ENCODE measurements around the gene RARA.
A peak's percentile ranks its signal among the peaks of the same experiment; 100 is the strongest.
"Not testable (repeated sequence)": the region's sequence is repeated elsewhere in the genome, so short reads cannot be mapped to it uniquely, and the experiment has no call there.

The RARA gene

DNA sequence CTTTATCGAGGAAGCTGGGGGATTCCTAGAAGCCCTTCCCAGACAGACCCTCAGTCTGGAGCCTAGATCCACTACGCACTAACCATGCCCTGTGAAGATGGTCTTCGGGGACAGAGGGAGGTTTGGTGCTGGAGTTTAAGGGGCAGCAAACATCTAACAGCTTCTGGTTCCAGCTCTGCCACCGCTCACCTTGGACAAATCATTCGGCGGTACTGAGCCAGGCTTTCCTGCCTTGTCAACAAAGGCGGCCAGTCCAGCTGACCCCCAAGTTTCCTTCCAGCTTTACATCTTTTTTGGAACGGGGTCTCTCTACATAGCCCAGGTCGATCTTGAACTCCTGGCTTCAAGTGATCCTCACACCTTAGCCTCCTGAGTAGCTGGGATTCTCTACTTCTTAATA is 55.9 kb downstream of the RARA start:
- no peak overlapping the region for H3K4me3 ChIP-seq (ENCODE audit: insufficient read length, low read depth)
- H3K9ac ChIP-seq (ENCODE audit: insufficient read length, low read depth): peak overlapping the region; percentile 1
- DNase-seq (ENCODE audit: low read depth, low spot score): no peak
- H3K9me3 ChIP-seq (ENCODE audit: insufficient read depth, low read length): no peaks in the 10 kb centered on the region
- peaks cover 37% of the 10 kb centered on the region for H3K27me3 ChIP-seq (ENCODE audit: insufficient read depth, insufficient read length)
- H3K4me1 ChIP-seq (ENCODE audit: insufficient read depth, insufficient read length): peaks cover 26% of the 10 kb centered on the region
- no peak for TF ChIP-seq ZNF274 (IDR thresholded peaks at IDR 0.05; ENCODE audit: low read depth, low read length)
- no peaks in the 10 kb centered on the region for H3K36me3 ChIP-seq (ENCODE audit: insufficient read depth, insufficient read length, low read length)

DNA sequence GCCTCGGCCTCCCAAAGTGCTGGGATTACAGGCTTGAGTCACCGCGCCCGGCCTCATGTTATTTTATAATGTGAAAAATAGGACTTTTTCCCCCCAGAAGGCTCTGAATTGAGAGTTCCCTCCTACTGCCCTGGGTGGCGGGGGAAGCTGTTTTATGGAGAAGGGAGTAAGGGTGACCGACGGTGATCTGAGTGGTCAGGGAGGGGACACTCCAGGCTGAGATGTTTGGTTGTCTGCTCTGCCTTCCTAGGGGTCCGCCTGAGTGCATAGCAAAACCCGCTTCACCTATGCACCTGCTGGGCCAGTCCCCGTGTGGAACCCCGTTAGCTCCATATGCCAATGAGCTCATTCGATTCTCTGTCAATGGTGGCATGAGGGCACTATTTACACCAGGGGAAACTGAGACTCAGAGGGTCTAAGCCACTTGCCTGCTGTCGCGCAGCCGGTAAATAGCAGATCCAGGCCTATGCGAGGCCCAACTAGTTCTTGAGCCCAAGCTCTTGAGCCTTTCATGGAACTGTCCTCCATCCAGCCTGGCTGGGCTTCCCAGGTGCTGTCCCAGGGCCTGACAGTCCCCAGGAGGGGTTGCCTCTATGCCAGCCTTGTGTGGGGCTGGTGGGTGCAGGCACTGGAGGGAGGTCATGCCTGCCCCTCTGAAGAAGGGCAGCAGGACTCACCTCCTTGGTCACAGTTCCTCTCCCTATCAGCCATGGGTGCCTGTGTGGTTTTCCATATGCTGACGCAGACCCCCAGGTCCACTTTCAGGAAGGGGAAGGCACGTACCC is 57.3 kb downstream of the RARA start:
- peaks cover 20% of the 10 kb centered on the region for H3K4me1 ChIP-seq (ENCODE audit: insufficient read depth, insufficient read length)
- no peak overlapping the region for H3K9ac ChIP-seq (ENCODE audit: insufficient read length, low read depth)
- no peak for DNase-seq (ENCODE audit: low read depth, low spot score)
- no peak for TF ChIP-seq SUZ12 (IDR thresholded peaks at IDR 0.05; ENCODE audit: extremely low read depth, insufficient read depth, insufficient read length)
- no peak for TF ChIP-seq ZNF274 (IDR thresholded peaks at IDR 0.05; ENCODE audit: low read depth, low read length)
- no peak for TF ChIP-seq YY1 (IDR thresholded peaks at IDR 0.05; ENCODE audit: insufficient read depth, insufficient read length)
- no peaks in the 10 kb centered on the region for H3K9me3 ChIP-seq (ENCODE audit: insufficient read depth, low read length)
- H3K4me3 ChIP-seq (ENCODE audit: insufficient read length, low read depth): no peak overlapping the region
- H3K27me3 ChIP-seq (ENCODE audit: insufficient read depth, insufficient read length): peaks cover 28% of the 10 kb centered on the region
- H3K36me3 ChIP-seq (ENCODE audit: insufficient read depth, insufficient read length, low read length): no peaks in the 10 kb centered on the region

DNA sequence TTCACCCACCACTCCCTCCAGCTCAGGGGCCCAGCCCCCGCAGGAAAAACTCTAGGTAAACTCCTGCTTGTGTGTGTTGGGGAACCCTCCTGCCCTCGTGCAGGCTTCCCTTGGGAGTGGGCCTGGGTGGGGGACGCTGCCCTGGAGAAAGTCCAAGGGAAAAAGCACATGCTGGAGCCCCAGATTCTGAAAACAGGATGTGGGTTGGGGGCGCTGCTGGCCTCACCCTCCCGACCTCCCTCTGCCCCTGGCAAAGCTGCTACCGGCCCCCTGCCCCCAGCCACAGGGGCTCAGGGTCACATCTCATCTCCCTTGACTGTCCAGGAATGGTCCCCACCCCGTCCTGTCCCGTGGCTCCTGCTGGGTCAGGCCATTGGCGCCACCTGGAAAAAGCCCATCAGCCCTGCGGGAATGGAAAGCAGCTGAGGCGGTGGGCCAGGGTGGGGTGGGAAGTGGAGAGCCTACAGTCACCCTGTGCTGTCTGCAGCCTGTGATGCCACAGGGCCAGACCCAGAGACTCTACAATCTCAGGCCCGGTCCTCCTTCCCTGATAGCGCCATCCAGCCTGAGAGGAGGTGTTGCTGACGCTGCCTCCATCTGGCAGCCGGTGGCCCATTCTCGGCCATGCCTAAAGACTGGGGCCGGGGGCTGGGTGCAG is 58.0 kb downstream of the RARA start:
- H3K36me3 ChIP-seq (ENCODE audit: insufficient read depth, insufficient read length, low read length): no peaks in the 10 kb centered on the region
- H3K4me1 ChIP-seq (ENCODE audit: insufficient read depth, insufficient read length): peaks cover 15% of the 10 kb centered on the region
- H3K27me3 ChIP-seq (ENCODE audit: insufficient read depth, insufficient read length): peaks cover 22% of the 10 kb centered on the region
- H3K4me3 ChIP-seq (ENCODE audit: insufficient read length, low read depth): no peak overlapping the region
- no peak overlapping the region for H3K9ac ChIP-seq (ENCODE audit: insufficient read length, low read depth)
- no peaks in the 10 kb centered on the region for H3K9me3 ChIP-seq (ENCODE audit: insufficient read depth, low read length)
- no peak for DNase-seq (ENCODE audit: low read depth, low spot score)
- TF ChIP-seq ZNF274 (IDR thresholded peaks at IDR 0.05; ENCODE audit: low read depth, low read length) (no peak), YY1 (IDR thresholded peaks at IDR 0.05; ENCODE audit: insufficient read depth, insufficient read length) (no peak), SUZ12 (IDR thresholded peaks at IDR 0.05; ENCODE audit: extremely low read depth, insufficient read depth, insufficient read length) (no peak)

DNA sequence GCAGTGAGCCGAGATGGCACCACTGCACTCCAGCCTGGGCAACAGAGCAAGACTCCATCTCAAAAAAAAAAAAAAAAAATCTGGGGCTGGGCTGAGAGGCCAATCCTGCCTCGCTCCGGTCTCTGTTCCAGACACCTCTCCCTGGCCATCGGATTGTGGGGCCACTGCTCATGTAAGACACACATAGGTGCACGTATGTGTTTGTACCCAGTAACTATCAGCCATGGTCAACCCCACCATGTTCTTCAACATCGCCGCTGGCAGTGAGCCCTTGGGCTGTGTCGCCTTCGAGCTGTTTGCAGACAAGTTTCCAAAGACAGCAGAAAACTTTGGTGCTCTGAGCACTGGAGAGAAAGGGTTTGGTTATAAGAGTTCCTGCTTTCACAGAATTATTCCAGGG is 58.7 kb downstream of the RARA start:
- H3K4me3 ChIP-seq (ENCODE audit: insufficient read length, low read depth); H3K9ac ChIP-seq (ENCODE audit: insufficient read length, low read depth); H3K9me3 ChIP-seq (ENCODE audit: insufficient read depth, low read length); H3K36me3 ChIP-seq (ENCODE audit: insufficient read depth, insufficient read length, low read length); H3K4me1 ChIP-seq (ENCODE audit: insufficient read depth, insufficient read length); DNase-seq (ENCODE audit: low read depth, low spot score): not testable (repeated sequence)
- peaks cover 15% of the 10 kb centered on the region for H3K27me3 ChIP-seq (ENCODE audit: insufficient read depth, insufficient read length)

- TF ChIP-seq YY1 (IDR thresholded peaks at IDR 0.05; ENCODE audit: insufficient read depth, insufficient read length): no peak
- no peak for TF ChIP-seq ZNF274 (IDR thresholded peaks at IDR 0.05; ENCODE audit: low read depth, low read length)
- no peak for TF ChIP-seq SUZ12 (IDR thresholded peaks at IDR 0.05; ENCODE audit: extremely low read depth, insufficient read depth, insufficient read length)
Measured at GRCh38 chr17:40369923-40370322, 60.9 kb downstream of the RARA start.

GRCh38 chr17:40371261-40371929 is 62.4 kb downstream of the RARA start:
- H3K4me3 ChIP-seq (ENCODE audit: insufficient read length, low read depth): no peak overlapping the region
- TF ChIP-seq YY1 (IDR thresholded peaks at IDR 0.05; ENCODE audit: insufficient read depth, insufficient read length) (no peak), ZNF274 (IDR thresholded peaks at IDR 0.05; ENCODE audit: low read depth, low read length) (no peak), SUZ12 (IDR thresholded peaks at IDR 0.05; ENCODE audit: extremely low read depth, insufficient read depth, insufficient read length) (no peak)
- H3K9ac ChIP-seq (ENCODE audit: insufficient read length, low read depth): no peak overlapping the region
- no peaks in the 10 kb centered on the region for H3K4me1 ChIP-seq (ENCODE audit: insufficient read depth, insufficient read length)
- H3K36me3 ChIP-seq (ENCODE audit: insufficient read depth, insufficient read length, low read length): no peaks in the 10 kb centered on the region
- no peaks in the 10 kb centered on the region for H3K27me3 ChIP-seq (ENCODE audit: insufficient read depth, insufficient read length)
- peaks cover 14% of the 10 kb centered on the region; the same call in 1 of the 2 replicates for H3K9me3 ChIP-seq (ENCODE audit: insufficient read depth, low read length)
- DNase-seq (ENCODE audit: low read depth, low spot score): no peak

More at GRCh38 chr17:40369923-40370322, 60.9 kb downstream of the RARA start:
- H3K27me3 ChIP-seq (ENCODE audit: insufficient read depth, insufficient read length): no peaks in the 10 kb centered on the region
- H3K4me1 ChIP-seq (ENCODE audit: insufficient read depth, insufficient read length): peaks cover 1% of the 10 kb centered on the region
- no peak for DNase-seq (ENCODE audit: low read depth, low spot score)
- H3K9ac ChIP-seq (ENCODE audit: insufficient read length, low read depth): no peak overlapping the region
- no peak overlapping the region for H3K4me3 ChIP-seq (ENCODE audit: insufficient read length, low read depth)
- 0 out of 2 replicates have a peak, but pooled peaks cover 1% of the 10 kb centered on the region for H3K9me3 ChIP-seq (ENCODE audit: insufficient read depth, low read length)
- no peaks in the 10 kb centered on the region for H3K36me3 ChIP-seq (ENCODE audit: insufficient read depth, insufficient read length, low read length)

DNA sequence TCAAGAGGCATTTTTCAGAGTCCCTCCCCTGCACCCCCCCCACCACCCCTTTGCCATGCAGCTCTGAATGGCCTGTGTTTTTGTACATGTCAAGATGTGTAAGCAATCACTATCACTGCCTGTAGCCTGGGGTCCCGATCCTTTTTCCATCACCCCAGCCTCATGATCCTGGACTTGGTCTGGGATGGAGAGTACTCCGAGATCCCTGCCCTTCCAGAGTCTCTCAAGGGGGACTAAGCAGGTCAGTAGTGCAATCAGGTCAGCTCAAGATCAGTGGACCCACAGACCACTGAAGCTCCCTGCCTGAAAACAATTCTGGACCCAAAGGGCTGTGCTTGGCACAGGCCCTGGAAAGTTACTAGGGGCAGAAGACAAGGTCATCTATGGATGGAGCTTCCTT is 63.1 kb downstream of the RARA start:
- Histone ChIP-seq H3K9ac (ENCODE audit: insufficient read length, low read depth) (no peak overlapping the region), H3K4me1 (ENCODE audit: insufficient read depth, insufficient read length) (no peaks in the 10 kb centered on the region), H3K9me3 (ENCODE audit: insufficient read depth, low read length) (peaks cover 14% of the 10 kb centered on the region; the same call in 1 of the 2 replicates), H3K36me3 (ENCODE audit: insufficient read depth, insufficient read length, low read length) (no peaks in the 10 kb centered on the region), H3K27me3 (ENCODE audit: insufficient read depth, insufficient read length) (no peaks in the 10 kb centered on the region), H3K4me3 (ENCODE audit: insufficient read length, low read depth) (no peak overlapping the region)
- TF ChIP-seq SUZ12 (IDR thresholded peaks at IDR 0.05; ENCODE audit: extremely low read depth, insufficient read depth, insufficient read length) (no peak), ZNF274 (IDR thresholded peaks at IDR 0.05; ENCODE audit: low read depth, low read length) (no peak), YY1 (IDR thresholded peaks at IDR 0.05; ENCODE audit: insufficient read depth, insufficient read length) (no peak)
- DNase-seq (ENCODE audit: low read depth, low spot score): no peak

GRCh38 chr17:40372644-40373043 is 63.7 kb downstream of the RARA start:
- not testable (repeated sequence) for H3K4me3 ChIP-seq (ENCODE audit: insufficient read length, low read depth); H3K9ac ChIP-seq (ENCODE audit: insufficient read length, low read depth); DNase-seq (ENCODE audit: low read depth, low spot score); H3K4me1 ChIP-seq (ENCODE audit: insufficient read depth, insufficient read length); H3K36me3 ChIP-seq (ENCODE audit: insufficient read depth, insufficient read length, low read length); H3K27me3 ChIP-seq (ENCODE audit: insufficient read depth, insufficient read length)
- H3K9me3 ChIP-seq (ENCODE audit: insufficient read depth, low read length): peaks cover 14% of the 10 kb centered on the region; the same call in 1 of the 2 replicates
